IMR-90 (cell line): ENCODE data around the gene CLTA. TPM values are rescaled to one million over a fixed set of nuclear protein-coding genes. Genes with fewer than 3 reads are reported as not detected.

Experiments used
- polyA plus RNA-seq, 3 experiments: library from polyadenylated mRNA; depleted of rRNA; stranded (reverse); fragments of >200 nt; gene quantifications; 2 replicates each; pipeline ENCODE4 v1.2.3, GENCODE V29; 2012; ENCODE audit warnings: low replicate concordance in 1 of 3
- total RNA-seq: library from RNA; depleted of rRNA; stranded (reverse); fragments of >200 nt; gene quantifications from 2 replicates; pipeline ENCODE4 v1.2.3, GENCODE V29; 2012; rRNA removed

The CLTA gene
- total and polyA plus RNA-seq, 2 of the 4 experiments (the other 2 are of a cell fraction): 133 to 246 TPM

Other genes starting within 250 kb of the CLTA start
- 0.56 and 0.90 TPM in 2 replicates for gene OR2S2, start 232.8 kb upstream of the CLTA start, total RNA-seq
- 0.20 and 0.46 TPM in 2 replicates for gene OR2S2, start 232.8 kb upstream of the CLTA start, polyA plus RNA-seq (2012; rRNA removed)
- 23.5 and 27.2 TPM in 2 replicates for gene RECK, start 154.0 kb upstream of the CLTA start, total RNA-seq
- gene RECK, start 154.0 kb upstream of the CLTA start, polyA plus RNA-seq (2012; rRNA removed): 38.5 and 44.0 TPM in 2 replicates
- gene GLIPR2, start 54.2 kb upstream of the CLTA start, total RNA-seq: 35.8 and 37.8 TPM in 2 replicates
- gene GLIPR2, start 54.2 kb upstream of the CLTA start, polyA plus RNA-seq (2012; rRNA removed): 42.7 and 43.3 TPM in 2 replicates
- gene CCIN, start 21.5 kb upstream of the CLTA start, total RNA-seq: 1.1 TPM in 2 replicates
- gene CCIN, start 21.5 kb upstream of the CLTA start, polyA plus RNA-seq (2012; rRNA removed): 0.73 and 0.80 TPM in 2 replicates
- gene GNE, start 67.5 kb downstream of the CLTA start, total RNA-seq: 28.3 and 34.1 TPM in 2 replicates
- 9.8 and 11.7 TPM in 2 replicates for gene GNE, start 67.5 kb downstream of the CLTA start, polyA plus RNA-seq (2012; rRNA removed)
- 8.8 and 11.9 TPM in 2 replicates for gene RNF38, start 209.3 kb downstream of the CLTA start, total RNA-seq
- gene RNF38, start 209.3 kb downstream of the CLTA start, polyA plus RNA-seq (2012; rRNA removed): 11.2 and 13.9 TPM in 2 replicates